H9 (cell line): ENCODE data around the gene RAPGEF6. TPM values are rescaled to one million over a fixed set of nuclear protein-coding genes. Genes with fewer than 3 reads are reported as not detected.

Experiments
- DNase-seq: peaks from one replicate; pipeline ENCODE4 v3.0.0-alpha.2; 2017
- H2AFZ ChIP-seq: one replicate; pipeline ENCODE4 v1.6.1; 2013; ENCODE audit warnings: mild to moderate bottlenecking, low read length, control low read depth, moderate library complexity
- H2AK5ac ChIP-seq: 2 replicates; pipeline ENCODE4 v1.6.1; 2013; ENCODE audit warnings: low read length, control low read depth, mixed read lengths; ENCODE audit not compliant: insufficient read length
- H2BK120ac ChIP-seq: one replicate; pipeline ENCODE4 v1.6.1; 2013; ENCODE audit warnings: low read depth, mild to moderate bottlenecking, low read length, control low read depth, inconsistent platforms; ENCODE audit not compliant: poor library complexity, severe bottlenecking
- H2BK12ac ChIP-seq: 2 replicates; pipeline ENCODE4 v1.6.1; 2013; ENCODE audit warnings: low read length, control low read depth, mixed read lengths, low read depth; ENCODE audit not compliant: insufficient read length
- H2BK15ac ChIP-seq: 2 replicates; pipeline ENCODE4 v1.6.1; 2013; ENCODE audit warnings: low read depth, low read length, control low read depth
- H2BK20ac ChIP-seq: one replicate; pipeline ENCODE4 v1.6.1; 2013; ENCODE audit warnings: low read depth, mild to moderate bottlenecking, low read length, control low read depth, inconsistent platforms; ENCODE audit not compliant: poor library complexity, severe bottlenecking
- H2BK5ac ChIP-seq: 2 replicates; pipeline ENCODE4 v1.6.1; 2013; ENCODE audit warnings: low read length, control low read depth, mixed read lengths; ENCODE audit not compliant: insufficient read length
- H3K14ac ChIP-seq: 2 replicates; pipeline ENCODE4 v1.6.1; 2013; ENCODE audit warnings: low read length, control low read depth; ENCODE audit not compliant: insufficient read depth
- H3K18ac ChIP-seq: 2 replicates; pipeline ENCODE4 v1.6.1; 2013; ENCODE audit warnings: low read depth, mild to moderate bottlenecking, mixed read lengths, low read length, control low read depth; ENCODE audit not compliant: insufficient read length
- H3K23ac ChIP-seq: 2 replicates; pipeline ENCODE4 v1.6.1; 2013; ENCODE audit warnings: low read length, control low read depth, mixed read lengths, low read depth; ENCODE audit not compliant: insufficient read length
- H3K23me2 ChIP-seq: 2 replicates; pipeline ENCODE4 v1.6.1; 2013; ENCODE audit warnings: low read depth, mild to moderate bottlenecking, mixed read lengths, low read length, control low read depth; ENCODE audit not compliant: insufficient read length, poor library complexity, severe bottlenecking
- H3K27ac ChIP-seq: 2 replicates; pipeline ENCODE4 v1.5.1; 2013; ENCODE audit warnings: low read length, control low read depth, mixed read lengths, low read depth; ENCODE audit not compliant: insufficient read length
- H3K27me3 ChIP-seq: 2 replicates; pipeline ENCODE4 v1.6.1; 2013; ENCODE audit warnings: low read length, control low read depth, inconsistent platforms; ENCODE audit not compliant: insufficient read depth
- H3K4ac ChIP-seq: 2 replicates; pipeline ENCODE4 v1.6.1; 2013; ENCODE audit warnings: low read depth, mild to moderate bottlenecking, control low read depth, inconsistent platforms, low read length, moderate library complexity
- H3K4me1 ChIP-seq: 2 replicates; pipeline ENCODE4 v1.6.1; 2013; ENCODE audit warnings: low read length, control low read depth, inconsistent platforms; ENCODE audit not compliant: insufficient read depth
- H3K4me2 ChIP-seq: 2 replicates; pipeline ENCODE4 v1.6.1; 2013; ENCODE audit warnings: low read length, control low read depth, mixed read lengths; ENCODE audit not compliant: insufficient read length, insufficient read depth
- H3K56ac ChIP-seq: 2 replicates; pipeline ENCODE4 v1.6.1; 2013; ENCODE audit warnings: low read depth, mild to moderate bottlenecking, mixed read lengths, low read length, control low read depth; ENCODE audit not compliant: insufficient read length
- H3K79me1 ChIP-seq: 2 replicates; pipeline ENCODE4 v1.6.1; 2013; ENCODE audit warnings: low read depth, mild to moderate bottlenecking, moderate library complexity, low read length, control low read depth, inconsistent platforms; ENCODE audit not compliant: insufficient read depth, poor library complexity, severe bottlenecking
- H3K79me2 ChIP-seq: 2 replicates; pipeline ENCODE4 v1.6.1; 2013; ENCODE audit warnings: low read length, control low read depth, inconsistent platforms; ENCODE audit not compliant: insufficient read depth
- H3K9ac ChIP-seq: 2 replicates; pipeline ENCODE4 v1.6.1; 2013; ENCODE audit warnings: low read length, control low read depth, mixed read lengths; ENCODE audit not compliant: insufficient read length; ENCODE audit errors: extremely low read depth
- H3K9me3 ChIP-seq: one replicate; pipeline ENCODE4 v1.6.1; 2013; ENCODE audit warnings: low read depth, low read length, inconsistent platforms; ENCODE audit not compliant: control insufficient read depth
- H3T11ph ChIP-seq: one replicate; pipeline ENCODE4 v1.6.1; 2013; ENCODE audit warnings: mild to moderate bottlenecking, low read length, control low read depth, inconsistent platforms
- H4K20me1 ChIP-seq: one replicate; pipeline ENCODE4 v1.6.1; 2013; ENCODE audit not compliant: control insufficient read depth, insufficient read length, insufficient read depth
- H4K5ac ChIP-seq: 2 replicates; pipeline ENCODE4 v1.6.1; 2013; ENCODE audit warnings: low read depth, mild to moderate bottlenecking, mixed read lengths, low read length, control low read depth; ENCODE audit not compliant: insufficient read length
- H4K8ac ChIP-seq: replicated peaks from 2 replicates; pipeline ENCODE4 v1.6.1; 2013; ENCODE audit warnings: low read length, control low read depth, mixed read lengths, low read depth; ENCODE audit not compliant: insufficient read length
- H4K91ac ChIP-seq: 2 replicates; pipeline ENCODE4 v1.6.1; 2013; ENCODE audit warnings: low read depth, mild to moderate bottlenecking, moderate library complexity, mixed read lengths, low read length, control low read depth; ENCODE audit not compliant: insufficient read length
- H3K27ac Mint-ChIP-seq, 3 experiments: 2 replicates in 2 of 3; 3 replicates in 1 of 3; pipeline ENCODE4 v1.8.0; 2020 to 2021; ENCODE audit warnings: mixed read lengths in 3 of 3, mild to moderate bottlenecking in 1 of 3, moderate library complexity in 1 of 3
- H3K27me3 Mint-ChIP-seq: 2 replicates; pipeline ENCODE4 v1.8.0; 2021; ENCODE audit warnings: low read depth, mild to moderate bottlenecking, moderate library complexity, mixed read lengths
- H3K36me3 Mint-ChIP-seq, 3 experiments: 2 replicates in 2 of 3; 3 replicates in 1 of 3; pipeline ENCODE4 v1.8.0; 2020 to 2021; ENCODE audit warnings: low read depth in 3 of 3, mixed read lengths in 3 of 3; ENCODE audit not compliant: insufficient read depth in 1 of 3
- H3K4me1 Mint-ChIP-seq, 2 experiments: 2 replicates each; pipeline ENCODE4 v1.8.0; 2020; ENCODE audit warnings: mixed read lengths in 2 of 2
- H3K4me3 Mint-ChIP-seq, 2 experiments: 2 replicates in 1 of 2; 3 replicates in 1 of 2; pipeline ENCODE4 v1.8.0; 2020 to 2021; ENCODE audit warnings: mild to moderate bottlenecking in 2 of 2, mixed read lengths in 2 of 2, moderate library complexity in 1 of 2
- H3K9me3 Mint-ChIP-seq, 2 experiments: 2 replicates in 1 of 2; 3 replicates in 1 of 2; pipeline ENCODE4 v1.8.0; 2020; ENCODE audit warnings: mild to moderate bottlenecking in 2 of 2, mixed read lengths in 2 of 2, moderate library complexity in 1 of 2
- WGBS: extraction: QIAGEN DNeasy Blood & Tissue Kit; methylation state at CpG from one replicate; pipeline ENCODE4 v1.1.7; 2013; ENCODE audit warnings: missing lambda C conversion rate, low lambda C conversion rate, mixed read lengths; ENCODE audit not compliant: insufficient read length; ENCODE audit errors: extremely low coverage; 5-methylcytosine and 5-hydroxymethylcytosine counted together
- total RNA-seq: library from RNA; stranded (reverse); gene quantifications from 2 replicates; pipeline ENCODE4 v1.2.1, GENCODE V29; 2021
- TF ChIP-seq, protein P1 (sequence below): fragments of 200-600 bp; sonication (generic); conservative IDR thresholded peaks from 3 replicates; pipeline ENCODE4 v1.8.0; 2021; ENCODE audit warnings: antibody characterized with exemption, mild to moderate bottlenecking

Gene RAPGEF6
- total RNA-seq, 1 experiment from 2014 or later = 19.7 TPM

DNA sequence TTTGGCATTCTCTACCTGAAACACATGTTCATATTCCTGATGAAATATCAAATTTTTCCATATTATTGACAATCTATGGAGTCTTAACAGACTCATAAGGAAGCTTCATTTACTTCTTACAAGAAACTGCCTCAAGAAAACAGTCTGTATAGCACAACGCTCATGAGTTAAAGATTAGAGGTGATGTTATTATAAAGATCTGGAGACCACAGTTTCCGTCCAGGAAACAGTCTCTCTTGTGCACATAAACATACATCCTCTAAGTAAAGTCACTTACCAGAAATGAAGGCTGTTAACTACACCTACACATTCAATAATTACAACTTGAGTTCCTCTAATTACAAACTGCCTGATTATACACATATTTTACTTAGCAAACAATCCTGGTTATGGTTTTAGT lies 86.9 kb downstream of the RAPGEF6 start:
- no peak overlapping the region for H3K14ac ChIP-seq
- WGBS = no CpG with 5 or more reads among the region's 2 CpGs
- TF ChIP-seq, protein P1, sequence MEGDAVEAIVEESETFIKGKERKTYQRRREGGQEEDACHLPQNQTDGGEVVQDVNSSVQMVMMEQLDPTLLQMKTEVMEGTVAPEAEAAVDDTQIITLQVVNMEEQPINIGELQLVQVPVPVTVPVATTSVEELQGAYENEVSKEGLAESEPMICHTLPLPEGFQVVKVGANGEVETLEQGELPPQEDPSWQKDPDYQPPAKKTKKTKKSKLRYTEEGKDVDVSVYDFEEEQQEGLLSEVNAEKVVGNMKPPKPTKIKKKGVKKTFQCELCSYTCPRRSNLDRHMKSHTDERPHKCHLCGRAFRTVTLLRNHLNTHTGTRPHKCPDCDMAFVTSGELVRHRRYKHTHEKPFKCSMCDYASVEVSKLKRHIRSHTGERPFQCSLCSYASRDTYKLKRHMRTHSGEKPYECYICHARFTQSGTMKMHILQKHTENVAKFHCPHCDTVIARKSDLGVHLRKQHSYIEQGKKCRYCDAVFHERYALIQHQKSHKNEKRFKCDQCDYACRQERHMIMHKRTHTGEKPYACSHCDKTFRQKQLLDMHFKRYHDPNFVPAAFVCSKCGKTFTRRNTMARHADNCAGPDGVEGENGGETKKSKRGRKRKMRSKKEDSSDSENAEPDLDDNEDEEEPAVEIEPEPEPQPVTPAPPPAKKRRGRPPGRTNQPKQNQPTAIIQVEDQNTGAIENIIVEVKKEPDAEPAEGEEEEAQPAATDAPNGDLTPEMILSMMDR = no peak

More for the DNA sequence above, 86.9 kb downstream of the RAPGEF6 start:
- H3K18ac ChIP-seq = no peak overlapping the region
- no peaks in the 10 kb centered on the region for H3K79me1 ChIP-seq
- H2BK120ac ChIP-seq = no peak overlapping the region
- H2BK5ac ChIP-seq = no peak overlapping the region
- H3K9ac ChIP-seq = no peak overlapping the region
- no peak overlapping the region for H3K4ac ChIP-seq
- no peaks in the 10 kb centered on the region for H3K79me2 ChIP-seq
- H3K9me3 Mint-ChIP-seq = no peaks in the 10 kb centered on the region
- no peak overlapping the region for H3K27ac Mint-ChIP-seq
- H3K27ac ChIP-seq = no peak overlapping the region
- H4K8ac ChIP-seq = no peak overlapping the region
- H4K91ac ChIP-seq = no peak overlapping the region
- H2BK12ac ChIP-seq = no peak overlapping the region
- H3K27me3 ChIP-seq = no peaks in the 10 kb centered on the region
- H3T11ph ChIP-seq = no peak overlapping the region
- no peaks in the 10 kb centered on the region for H3K4me1 ChIP-seq
- no peak overlapping the region for H4K5ac ChIP-seq
- H3K56ac ChIP-seq = no peak overlapping the region
- no peaks in the 10 kb centered on the region for H4K20me1 ChIP-seq
- H2BK20ac ChIP-seq = no peak overlapping the region
- no peak overlapping the region for H3K23ac ChIP-seq
- H3K4me3 Mint-ChIP-seq = no peak overlapping the region
- DNase-seq = no peak
- peaks cover 0 to 7% (median 0%) of the 10 kb centered on the region in 3 experiments; a peak in 3 of 7 replicates for H3K36me3 Mint-ChIP-seq
- H3K4me2 ChIP-seq = no peak overlapping the region
- no peaks in the 10 kb centered on the region for H3K27me3 Mint-ChIP-seq
- no peak overlapping the region for H2AFZ ChIP-seq
- no peaks in the 10 kb centered on the region for H3K23me2 ChIP-seq
- H2AK5ac ChIP-seq = no peak overlapping the region
- peaks cover 0 to 4% of the 10 kb centered on the region in 2 experiments; a peak in 1 of 4 replicates for H3K4me1 Mint-ChIP-seq
- H3K9me3 ChIP-seq = no peaks in the 10 kb centered on the region
- no peak overlapping the region for H2BK15ac ChIP-seq
